HG03108 (cell line): ENCODE results near the gene MLLT1.
A peak's percentile ranks its signal among the peaks of the same experiment; 100 is the strongest.
"Not testable (repeated sequence)": the region's sequence is repeated elsewhere in the genome, so short reads cannot be mapped to it uniquely, and the experiment has no call there.

Experiments
- ATAC-seq: cut with Tn5 transposase; IDR thresholded peaks from one replicate; pipeline ENCODE4 v1.9.1; 2021; ENCODE audit warnings: moderate library complexity; ENCODE audit not compliant: unreplicated experiment

MLLT1 gene, protein sequence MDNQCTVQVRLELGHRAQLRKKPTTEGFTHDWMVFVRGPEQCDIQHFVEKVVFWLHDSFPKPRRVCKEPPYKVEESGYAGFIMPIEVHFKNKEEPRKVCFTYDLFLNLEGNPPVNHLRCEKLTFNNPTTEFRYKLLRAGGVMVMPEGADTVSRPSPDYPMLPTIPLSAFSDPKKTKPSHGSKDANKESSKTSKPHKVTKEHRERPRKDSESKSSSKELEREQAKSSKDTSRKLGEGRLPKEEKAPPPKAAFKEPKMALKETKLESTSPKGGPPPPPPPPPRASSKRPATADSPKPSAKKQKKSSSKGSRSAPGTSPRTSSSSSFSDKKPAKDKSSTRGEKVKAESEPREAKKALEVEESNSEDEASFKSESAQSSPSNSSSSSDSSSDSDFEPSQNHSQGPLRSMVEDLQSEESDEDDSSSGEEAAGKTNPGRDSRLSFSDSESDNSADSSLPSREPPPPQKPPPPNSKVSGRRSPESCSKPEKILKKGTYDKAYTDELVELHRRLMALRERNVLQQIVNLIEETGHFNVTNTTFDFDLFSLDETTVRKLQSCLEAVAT

DNA sequence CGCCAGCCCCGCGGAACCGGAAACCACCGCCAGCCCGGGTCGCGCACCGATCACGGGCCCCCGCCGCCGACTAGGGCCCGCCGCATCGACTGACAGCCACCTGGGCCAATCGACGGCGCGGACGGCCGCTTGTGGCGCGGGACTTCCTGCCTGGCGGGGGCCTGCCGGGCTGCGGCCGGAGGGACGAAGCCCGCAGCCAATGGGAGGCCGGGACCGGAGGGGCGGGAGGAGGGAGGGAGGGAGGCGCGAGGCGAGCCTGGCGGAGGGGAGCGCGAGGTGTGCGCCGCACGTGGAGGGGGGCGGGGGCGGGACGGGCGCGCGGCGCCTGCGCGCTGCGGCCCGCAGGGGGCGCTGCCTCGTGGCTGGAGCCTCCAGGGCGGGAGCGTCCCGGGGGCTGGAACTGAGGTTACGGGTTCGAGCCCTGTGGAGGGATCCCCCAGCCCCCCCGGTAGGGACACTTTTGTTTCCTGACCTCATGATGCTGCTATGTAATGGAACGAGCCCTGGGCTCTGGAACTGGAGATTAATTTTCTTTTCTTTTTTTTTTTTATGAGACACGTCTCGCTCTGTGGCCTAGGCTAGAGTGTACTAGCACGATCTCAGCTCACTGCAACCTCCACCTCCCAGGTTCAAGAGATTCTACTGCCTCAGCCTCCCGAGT is at the start of gene MLLT1:
Gene MLLT1 (minus strand): TSS at position 45 of the 661 bp plus-strand sequence. CDS start 191 bp downstream, outside the sequence.
- ATAC-seq: peak; percentile 90

- no peak for ATAC-seq
Observed at GRCh38 chr19:6326815-6327214, 47.0 kb upstream of the MLLT1 start.

- no peak for ATAC-seq
Observed at GRCh38 chr19:6325614-6326013, 45.8 kb upstream of the MLLT1 start.

- no peak for ATAC-seq
Observed at GRCh38 chr19:6324757-6325156, 45.0 kb upstream of the MLLT1 start.

DNA sequence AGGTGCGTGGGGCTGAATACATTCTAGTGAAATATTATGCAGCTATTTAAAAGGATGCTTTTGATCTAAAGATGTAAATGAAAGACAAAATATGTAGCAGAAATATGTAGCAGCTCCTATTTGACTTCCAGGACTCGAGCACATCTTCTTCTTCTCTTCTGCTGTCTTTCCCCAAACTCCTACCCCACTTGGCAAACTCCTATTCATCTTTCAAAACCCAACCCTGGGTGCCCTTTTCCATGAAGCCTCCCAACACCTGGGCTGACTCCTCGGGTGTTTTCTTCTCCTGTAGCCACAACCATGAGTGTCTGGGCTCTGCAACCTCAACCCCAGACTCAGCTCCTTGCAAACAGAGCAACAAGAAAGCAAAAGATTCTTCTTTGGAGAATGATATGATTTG is 42.5 kb upstream of the MLLT1 start:
- no peak for ATAC-seq

DNA sequence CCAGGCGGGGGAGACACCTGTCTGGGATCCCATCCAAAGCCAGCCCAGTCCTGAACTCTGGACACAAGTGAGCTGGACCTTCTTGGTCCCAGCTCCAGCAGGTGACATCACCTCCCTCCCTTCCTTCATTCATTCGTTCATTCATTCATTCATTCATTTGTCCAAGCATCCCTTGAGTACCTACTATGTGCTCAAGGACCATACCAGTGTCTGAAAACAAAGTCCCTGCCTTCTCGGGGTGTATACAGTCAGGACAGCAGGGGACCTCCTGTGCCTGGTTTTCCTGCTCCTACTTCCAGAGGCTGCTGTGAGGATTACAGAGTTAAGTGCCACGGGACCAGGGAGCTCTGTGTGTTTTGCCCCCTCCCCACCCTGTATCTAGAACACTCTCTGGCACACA is 39.6 kb upstream of the MLLT1 start:
- no peak for ATAC-seq

GRCh38 chr19:6318772-6319171 is 39.0 kb upstream of the MLLT1 start:
- no peak for ATAC-seq

DNA sequence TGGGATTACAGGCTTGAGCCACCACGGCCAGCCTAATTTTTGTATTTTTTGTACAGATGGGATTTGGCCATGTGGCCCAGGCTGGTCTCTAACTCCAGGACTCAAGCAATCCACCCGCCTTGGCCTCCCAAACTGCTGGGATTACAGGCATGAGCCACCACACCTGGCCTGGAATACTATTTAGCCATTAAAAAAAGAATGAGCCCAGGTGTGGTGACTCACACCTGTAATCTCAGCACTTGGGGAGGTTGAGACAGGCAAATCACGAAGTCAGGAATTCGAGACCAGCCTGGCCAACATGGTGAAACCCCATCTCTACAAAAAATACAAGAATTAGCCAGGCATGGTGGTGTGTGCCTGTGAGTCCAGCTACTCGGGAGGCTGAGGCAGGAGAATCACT is 35.9 kb upstream of the MLLT1 start:
- not testable (repeated sequence) for ATAC-seq

- no peak for ATAC-seq
Observed at GRCh38 chr19:6313398-6313969, 33.7 kb upstream of the MLLT1 start.

DNA sequence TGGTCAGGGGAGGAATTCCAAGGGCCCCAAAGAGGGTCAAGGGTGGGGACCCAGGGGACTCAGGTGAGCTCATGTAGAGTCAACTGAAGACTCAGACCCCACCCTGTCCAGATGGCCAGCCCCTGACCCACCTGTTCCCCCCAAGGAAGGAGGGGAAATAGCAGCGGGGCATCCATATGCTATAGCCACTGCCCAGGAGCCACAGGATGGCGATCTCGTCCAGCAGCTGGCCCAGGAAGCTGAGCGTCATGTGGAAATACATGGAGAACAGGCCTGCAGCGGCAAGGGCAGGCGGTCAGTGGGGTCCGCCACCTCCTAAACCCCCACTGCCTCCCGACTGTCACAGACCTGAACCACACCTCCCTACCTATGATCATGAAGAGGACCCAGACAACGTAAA is 32.2 kb upstream of the MLLT1 start:
- ATAC-seq: no peak

- ATAC-seq: no peak
Observed at GRCh38 chr19:6298413-6298812, 18.6 kb upstream of the MLLT1 start.

- ATAC-seq: no peak
Observed at GRCh38 chr19:6297202-6297601, 17.4 kb upstream of the MLLT1 start.

DNA sequence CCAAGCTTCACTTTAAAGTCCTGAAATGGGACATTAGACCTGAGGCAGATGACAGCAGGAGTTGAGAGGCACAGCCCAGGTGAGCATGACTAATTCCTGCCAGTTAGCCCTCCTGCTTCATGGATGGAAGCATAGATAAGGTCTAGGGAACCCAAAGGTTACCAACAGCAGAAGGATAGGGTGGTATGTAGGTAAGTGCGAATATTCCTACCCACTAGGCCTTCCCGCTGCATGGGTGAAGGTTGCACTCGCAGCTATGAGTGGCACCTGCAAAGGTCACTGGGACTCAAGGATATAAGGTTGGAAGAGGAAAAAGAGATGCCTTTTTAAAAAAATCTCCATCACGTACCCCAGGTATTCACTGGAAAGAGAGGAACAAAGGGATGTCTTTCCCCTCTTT is 12.2 kb upstream of the MLLT1 start:
- no peak for ATAC-seq

- ATAC-seq: no peak
Observed at GRCh38 chr19:6288737-6289136, 9.0 kb upstream of the MLLT1 start.

DNA sequence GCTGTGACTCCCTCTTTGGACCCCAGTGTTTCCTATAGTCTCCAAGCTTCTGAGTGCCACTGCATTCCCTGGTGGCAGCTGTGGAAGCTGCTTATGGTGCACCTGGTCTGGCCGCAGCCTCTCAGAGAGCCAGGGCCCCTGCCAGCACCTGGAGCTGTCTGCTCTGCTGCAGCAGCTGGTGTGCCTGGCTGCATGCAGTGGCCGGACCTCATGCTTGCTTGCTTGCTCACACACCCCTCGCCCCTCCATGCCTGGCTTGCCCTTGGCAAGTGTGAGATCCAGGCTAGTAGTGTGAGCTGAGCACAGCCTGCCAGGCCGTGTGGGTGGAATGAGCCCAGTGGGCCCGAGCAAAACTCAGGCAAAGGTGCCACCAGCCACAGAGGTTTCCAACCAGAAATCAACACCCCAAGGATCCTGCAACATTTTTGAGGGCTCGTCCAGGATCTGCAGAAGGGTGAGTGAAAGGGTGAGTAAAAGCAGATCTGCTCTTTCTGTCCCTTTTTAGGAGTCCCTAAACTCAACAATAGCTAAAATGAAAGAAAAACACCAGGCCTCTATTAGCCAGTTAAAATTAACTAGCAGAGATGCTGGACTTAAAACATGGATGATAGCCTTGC is 7.6 kb upstream of the MLLT1 start:
- ATAC-seq: no peak

DNA sequence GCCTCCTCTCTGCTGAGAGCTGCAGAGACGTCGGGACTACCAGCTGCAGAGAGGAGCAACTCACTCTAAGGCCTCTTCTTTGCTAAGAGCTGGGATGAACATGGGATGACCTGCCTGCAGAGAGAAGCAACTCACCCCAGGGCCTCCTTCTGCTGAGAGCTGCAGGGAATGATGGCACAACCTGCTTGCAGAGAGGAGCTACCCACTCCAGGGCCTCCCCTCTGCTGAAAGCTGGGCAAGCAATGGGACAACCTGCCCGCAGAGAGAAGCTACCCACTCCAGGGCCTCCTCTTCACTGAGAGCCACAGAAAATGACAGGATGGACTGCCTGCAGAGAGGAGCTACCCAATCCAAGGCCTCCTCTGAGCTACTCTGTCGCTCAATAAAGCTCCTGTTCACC is 6.9 kb upstream of the MLLT1 start:
- ATAC-seq: no peak

- ATAC-seq: not testable (repeated sequence)
Observed at GRCh38 chr19:6282393-6282792, 2.6 kb upstream of the MLLT1 start.

DNA sequence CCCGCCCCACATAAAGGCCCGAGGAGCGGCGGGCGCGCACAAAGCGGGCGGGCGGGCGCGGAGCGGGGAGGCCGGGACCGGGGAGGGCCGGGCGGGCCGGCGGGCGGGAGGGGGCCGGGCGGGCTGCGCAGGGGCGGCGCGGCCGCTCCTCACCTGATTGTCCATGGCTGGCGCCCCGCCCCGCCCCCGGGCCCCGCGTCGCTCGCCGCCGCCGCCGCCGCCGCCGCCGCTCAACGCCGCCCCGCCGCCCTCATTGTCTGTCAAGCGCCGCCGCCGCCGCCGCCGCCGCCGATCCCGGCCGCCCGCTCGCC is 200 bp downstream of the MLLT1 start:
- ATAC-seq: peak; percentile 15

DNA sequence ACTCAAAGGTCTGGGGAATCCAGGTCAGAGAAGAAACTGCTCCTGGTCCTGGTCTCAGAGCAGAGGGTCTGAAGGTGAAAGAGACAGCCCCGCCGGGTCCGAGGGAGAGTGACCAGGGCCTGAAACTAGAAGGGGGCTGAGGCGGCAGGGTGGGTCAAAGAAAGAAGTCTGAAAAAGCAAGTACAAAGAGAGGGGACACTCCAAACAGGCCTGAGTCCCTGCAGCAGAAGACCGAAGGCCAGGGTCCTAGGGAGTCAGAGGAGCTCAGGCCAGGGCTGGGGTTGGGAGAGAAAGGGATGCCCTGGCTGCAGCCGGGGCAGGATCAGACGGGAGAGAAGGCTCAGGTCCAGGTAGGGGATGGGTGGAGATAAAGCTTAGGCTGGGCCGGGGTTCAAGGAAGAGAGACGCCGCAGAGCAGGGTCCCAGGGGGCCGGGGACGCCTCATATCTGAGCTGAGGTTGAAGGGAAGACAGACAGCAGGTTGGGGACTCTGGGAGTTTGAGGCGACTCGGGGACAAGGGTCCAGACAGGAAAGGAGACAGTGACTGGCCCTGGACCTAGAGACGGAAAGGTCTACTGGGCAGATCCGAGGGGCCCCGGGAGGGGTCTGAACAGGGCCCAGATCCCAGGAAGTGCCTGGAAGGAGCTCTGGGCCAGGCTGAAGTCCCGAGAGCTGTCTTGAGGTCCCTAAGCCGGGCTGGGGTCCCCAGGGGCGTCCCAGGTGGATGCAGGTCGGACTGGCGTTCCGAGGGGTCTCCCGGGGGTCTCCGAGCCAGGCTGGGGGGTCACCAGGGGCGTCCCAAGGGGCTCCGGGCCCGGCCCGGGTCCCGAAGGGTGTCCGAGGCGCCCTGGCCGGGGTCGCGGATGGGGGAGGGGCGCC is 795 bp downstream of the MLLT1 start:
- ATAC-seq: no peak

- ATAC-seq: no peak
Observed at GRCh38 chr19:6278051-6278450, 1.7 kb downstream of the MLLT1 start.

DNA sequence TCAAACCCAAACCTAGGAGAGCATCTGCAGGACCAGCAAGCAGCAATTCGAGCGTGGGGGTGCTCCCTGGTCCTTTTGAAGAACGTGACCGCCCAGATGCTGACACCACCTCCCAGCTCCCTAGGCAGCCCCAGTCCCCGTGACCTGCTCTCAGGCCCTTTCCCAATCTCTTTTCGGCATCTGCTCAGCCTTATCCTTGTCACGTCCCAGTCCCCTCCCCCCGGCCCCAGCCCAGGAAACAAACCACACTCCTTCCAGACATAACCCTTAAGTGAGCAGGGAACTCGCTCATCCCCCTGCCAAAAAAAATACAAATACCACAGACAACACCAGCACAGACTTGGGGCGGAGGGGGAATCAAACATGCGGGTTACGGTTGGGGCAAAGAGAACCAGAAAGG is 3.3 kb downstream of the MLLT1 start:
- no peak for ATAC-seq
